ENCODE measurements around the gene CYP46A1. TPM values are rescaled to one million over a fixed set of nuclear protein-coding genes. Genes with fewer than 3 reads are reported as not detected.
"Not testable (repeated sequence)": the region's sequence is repeated elsewhere in the genome, so short reads cannot be mapped to it uniquely, and the experiment has no call there.

CYP46A1 gene
- under 0.01 TPM in 1 of 2 replicates, not detected in the other for total RNA-seq

- TF ChIP-seq CTCF (conservative IDR thresholded peaks at IDR 0.05; ENCODE audit: low read depth, low read length): no peak
- DNase-seq (ENCODE audit: low read depth): peak; percentile 75
- peak within 1 kb of the TSS; percentile 97 for H3K4me3 ChIP-seq (ENCODE audit: low read depth, low read length)
Observed at GRCh38 chr14:99683619-99684409, at the start of gene CYP46A1. CYP46A1 (plus strand) TSS chr14:99684298; CDS start chr14:99684418, 120 bp downstream.

GRCh38 chr14:99634443-99634842, 49.7 kb upstream of the CYP46A1 start:
- no peak for DNase-seq (ENCODE audit: low read depth)
- TF ChIP-seq CTCF (conservative IDR thresholded peaks at IDR 0.05; ENCODE audit: low read depth, low read length): no peak
- H3K4me3 ChIP-seq (ENCODE audit: low read depth, low read length): no peak overlapping the region

GRCh38 chr14:99635116-99635515, 49.0 kb upstream of the CYP46A1 start:
- no peak overlapping the region for H3K4me3 ChIP-seq (ENCODE audit: low read depth, low read length)
- no peak for DNase-seq (ENCODE audit: low read depth)
- TF ChIP-seq CTCF (conservative IDR thresholded peaks at IDR 0.05; ENCODE audit: low read depth, low read length): no peak

- no peak for TF ChIP-seq CTCF (conservative IDR thresholded peaks at IDR 0.05; ENCODE audit: low read depth, low read length)
- no peak overlapping the region for H3K4me3 ChIP-seq (ENCODE audit: low read depth, low read length)
Observed at GRCh38 chr14:99636487-99636886, 47.6 kb upstream of the CYP46A1 start.

GRCh38 chr14:99637624-99638023, 46.5 kb upstream of the CYP46A1 start:
- no peak for DNase-seq (ENCODE audit: low read depth)
- TF ChIP-seq CTCF (conservative IDR thresholded peaks at IDR 0.05; ENCODE audit: low read depth, low read length): no peak
- no peak overlapping the region for H3K4me3 ChIP-seq (ENCODE audit: low read depth, low read length)

More at GRCh38 chr14:99636487-99636886, 47.6 kb upstream of the CYP46A1 start:
- DNase-seq (ENCODE audit: low read depth): no peak

GRCh38 chr14:99642771-99643170, 41.3 kb upstream of the CYP46A1 start:
- not testable (repeated sequence) for DNase-seq (ENCODE audit: low read depth); H3K4me3 ChIP-seq (ENCODE audit: low read depth, low read length)

- DNase-seq (ENCODE audit: low read depth): no peak
Observed at GRCh38 chr14:99643343-99643742, 40.8 kb upstream of the CYP46A1 start.

More at GRCh38 chr14:99643343-99643742, 40.8 kb upstream of the CYP46A1 start:
- no peak overlapping the region for H3K4me3 ChIP-seq (ENCODE audit: low read depth, low read length)
- TF ChIP-seq CTCF (conservative IDR thresholded peaks at IDR 0.05; ENCODE audit: low read depth, low read length): no peak
